HepG2 (cell line): ENCODE results near the gene PAM16. TPM values are rescaled to one million over a fixed set of nuclear protein-coding genes. Genes with fewer than 3 reads are reported as not detected.

Source experiments
- ATAC-seq: fragments of 200-7000 bp; cut with Tn5 transposase; 3 replicates; pipeline ENCODE4 v1.9.1; 2020; ENCODE audit warnings: mild to moderate bottlenecking, moderate library complexity
- BruUV-seq: library from RNA; stranded (reverse); fragments of 400-500 nt; replicated peaks from 2 replicates; lab custom pipeline; 2021; lab: Mats Ljungman, UMichigan
- CTCF ChIA-PET: fragments of 300-600 bp; formaldehyde crosslinking; extraction: SDS; loops from one replicate; lab custom pipeline; 2021; ENCODE audit warnings: low total read pairs, inconsistent platforms, low intra/inter-chr PET ratio; lab: Yijun Ruan, JAX
- POLR2A ChIA-PET: fragments of 350-600 bp; sonication (Branson Sonifier 250); formaldehyde crosslinking; loops from one replicate; lab custom pipeline; 2020; ENCODE audit warnings: antibody characterized with exemption, inconsistent platforms; lab: Yijun Ruan, JAX
- DNase-seq: peaks from one replicate; pipeline ENCODE4 v3.0.0-alpha.2; 2015; ENCODE audit warnings: low spot score
- FAIRE-seq: peaks from 3 replicates; lab custom pipeline; 2011; peaks lifted over from hg19 to GRCh38; lab: Jason Lieb, UNC
- H2AFZ ChIP-seq: one replicate; pipeline ENCODE4 v1.6.1; 2011; ENCODE audit warnings: low read length, inconsistent platforms
- H3K27ac ChIP-seq: fragments of 300-600 bp; 3 replicates; pipeline ENCODE4 v1.8.0; 2011; ENCODE audit warnings: mixed run types, mild to moderate bottlenecking, mixed read lengths, low read length, inconsistent platforms; ENCODE audit not compliant: insufficient read depth; ENCODE audit errors: extremely low read length
- H3K27me3 ChIP-seq, 2 experiments: fragments of 200-600 bp in 1 of 2; 2 replicates in 1 of 2; 3 replicates in 1 of 2; pipeline versions ENCODE4 v1.6.0 to v1.8.0; 2011; ENCODE audit warnings: low read length in 2 of 2, mild to moderate bottlenecking in 2 of 2, moderate library complexity in 2 of 2, inconsistent platforms in 1 of 2; ENCODE audit not compliant: insufficient read depth in 2 of 2, control insufficient read depth in 1 of 2
- H3K36me3 ChIP-seq, 2 experiments: fragments of 200-600 bp in 1 of 2; replicated peaks in 1 of 2; 2 replicates in 1 of 2; 3 replicates in 1 of 2; pipeline versions ENCODE4 v1.5.1 to v1.8.0; 2011; ENCODE audit warnings: low read length in 2 of 2, inconsistent platforms in 1 of 2; ENCODE audit not compliant: insufficient read depth in 2 of 2, control insufficient read depth in 1 of 2
- H3K4me1 ChIP-seq: 2 replicates; pipeline ENCODE4 v1.5.1; 2012; ENCODE audit warnings: low read length, inconsistent platforms; ENCODE audit not compliant: insufficient read depth
- H3K4me2 ChIP-seq: 2 replicates; pipeline ENCODE4 v1.6.0; 2011; ENCODE audit warnings: low read depth, low read length, inconsistent platforms
- H3K4me3 ChIP-seq, 3 experiments: fragments of 200-600 bp in 1 of 3; sonication (generic), shearing (Covaris generic) in 1 of 3; replicated peaks in 1 of 3; 2 replicates each; pipeline ENCODE4 v1.5.1; 2011 to 2016; ENCODE audit warnings: low read length in 3 of 3, inconsistent platforms in 2 of 3, low read depth in 2 of 3, mild to moderate bottlenecking in 2 of 3, control low read depth in 1 of 3, mixed read lengths in 1 of 3; ENCODE audit not compliant: insufficient read depth in 1 of 3
- H3K79me2 ChIP-seq: one replicate; pipeline ENCODE4 v1.6.1; 2011; ENCODE audit warnings: low read length, inconsistent platforms; ENCODE audit not compliant: insufficient read depth
- H3K9ac ChIP-seq: 2 replicates; pipeline ENCODE4 v1.6.0; 2011; ENCODE audit warnings: mild to moderate bottlenecking, low read depth, low read length, inconsistent platforms; ENCODE audit not compliant: insufficient read depth
- H3K9me3 ChIP-seq: 2 replicates; pipeline ENCODE4 v1.5.1; 2012; ENCODE audit warnings: mild to moderate bottlenecking, low read length
- H4K20me1 ChIP-seq: 2 replicates; pipeline ENCODE4 v1.6.0; 2011; ENCODE audit warnings: inconsistent platforms, mild to moderate bottlenecking, low read length, moderate library complexity; ENCODE audit not compliant: insufficient read depth
- NFYC ChIP-seq: IDR thresholded peaks from 2 replicates; pipeline ENCODE4 v1.6.1; 2016; ENCODE audit warnings: missing genetic modification reagents, missing compliant biosample characterization
- SPEN ChIP-seq: sonication (generic); formaldehyde crosslinking; IDR thresholded peaks from 2 replicates; pipeline ENCODE4 v1.5.1; 2020; ENCODE audit warnings: low read depth, mild to moderate bottlenecking, missing genetic modification reagents
- ZFP1 ChIP-seq: IDR thresholded peaks from 2 replicates; pipeline ENCODE4 v1.6.1; 2016
- ZSCAN12 ChIP-seq: sonication (generic); formaldehyde crosslinking; IDR thresholded peaks from 2 replicates; pipeline ENCODE4 v1.9.0; 2021; ENCODE audit warnings: mild to moderate bottlenecking, missing genetic modification reagents
- WGBS: methylation state at CpG from one replicate; pipeline ENCODE4 v1.1.6; 2017; ENCODE audit warnings: low lambda C conversion rate; 5-methylcytosine and 5-hydroxymethylcytosine counted together
- in situ Hi-C: cut with HindIII; loops from 2 replicates; pipeline ENCODE4 v1.10.0; 2017; ENCODE audit warnings: low pct_unique_long_range_greater_than_20kb; ENCODE audit not compliant: extremely low pct_ligation_motif_present
- intact Hi-C: fragments of 100-400 bp; cut with micrococcal nuclease; formaldehyde crosslinking; loops from one replicate; pipeline ENCODE4 v1.10.0; 2022; ENCODE audit not compliant: unreplicated experiment
- polyA plus RNA-seq, 8 experiments: library from polyadenylated mRNA; depleted of rRNA in 3 of 8; stranded (reverse) in 7 of 8; unstranded in 1 of 8; fragments of >200 nt; fragmentation: Illumina TruSeq in 4 of 8; extraction: Trizol in 4 of 8; gene quantifications; 2 replicates each; pipeline versions ENCODE4 v1.2.1 to v1.2.3, GENCODE V29; 2011 to 2016; ENCODE audit warnings: low read depth in 4 of 8, missing spikeins in 1 of 8, mixed read lengths in 1 of 8; ENCODE audit not compliant: insufficient read depth in 1 of 8
- total RNA-seq, 5 experiments: library from RNA; depleted of rRNA; stranded (reverse); fragments of >200 nt; fragmentation: Illumina TruSeq; extraction: Trizol; gene quantifications; 2 replicates each; pipeline ENCODE4 v1.2.3, GENCODE V29; 2016; ENCODE audit warnings: low read depth in 1 of 5
- TF ChIP-seq, protein P1 (sequence below): sonication (generic); formaldehyde crosslinking; IDR thresholded peaks from 2 replicates; pipeline ENCODE4 v1.5.1; 2020; ENCODE audit warnings: mild to moderate bottlenecking, missing genetic modification reagents, moderate library complexity

The PAM16 gene
- total and polyA plus RNA-seq, 2 of the 13 experiments (the other 11 are each of a cell fraction or from before 2014, with no cell fraction given) = 51.5 to 51.8 TPM

DNA sequence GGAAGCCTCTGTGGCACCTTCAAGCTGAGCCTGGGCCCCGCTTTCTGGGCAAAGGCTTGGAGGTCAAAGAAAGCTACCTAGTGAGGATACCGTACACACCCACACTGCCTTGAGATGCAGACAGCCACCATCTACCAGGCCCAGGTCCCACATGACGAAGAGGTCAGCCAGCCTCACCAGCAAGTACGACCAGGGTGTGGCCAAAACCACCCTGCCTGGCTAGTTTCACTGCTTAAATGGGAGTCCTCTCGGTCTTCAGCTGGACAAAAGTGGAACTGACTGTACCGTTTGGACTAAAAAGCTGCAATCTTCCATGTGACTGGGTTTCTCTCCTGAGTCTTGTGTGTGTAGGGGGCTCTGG lies 42.1 kb upstream of the PAM16 start:
- H3K27me3 ChIP-seq = no peaks in the 10 kb centered on the region
- no peak overlapping the region for H3K9ac ChIP-seq
- H3K4me3 ChIP-seq = no peak overlapping the region
- intact Hi-C loops = no loop called here
- in situ Hi-C loops = no loop called here
- BruUV-seq = no TSS peak
- 96% methylated on average over 5 of the region's 6 CpGs for WGBS
- H3K4me1 ChIP-seq = peaks cover 20% of the 10 kb centered on the region
- peaks cover 2 to 9% of the 10 kb centered on the region in 2 experiments; a peak in 1 of 5 replicates for H3K36me3 ChIP-seq
- FAIRE-seq (no peak), DNase-seq (no peak), ATAC-seq (no peak)
- no peak for TF ChIP-seq NFYC (CRISPR knock-in tag)
- TF ChIP-seq ZFP1 (CRISPR knock-in tag) = no peak
- TF ChIP-seq, protein P1, sequence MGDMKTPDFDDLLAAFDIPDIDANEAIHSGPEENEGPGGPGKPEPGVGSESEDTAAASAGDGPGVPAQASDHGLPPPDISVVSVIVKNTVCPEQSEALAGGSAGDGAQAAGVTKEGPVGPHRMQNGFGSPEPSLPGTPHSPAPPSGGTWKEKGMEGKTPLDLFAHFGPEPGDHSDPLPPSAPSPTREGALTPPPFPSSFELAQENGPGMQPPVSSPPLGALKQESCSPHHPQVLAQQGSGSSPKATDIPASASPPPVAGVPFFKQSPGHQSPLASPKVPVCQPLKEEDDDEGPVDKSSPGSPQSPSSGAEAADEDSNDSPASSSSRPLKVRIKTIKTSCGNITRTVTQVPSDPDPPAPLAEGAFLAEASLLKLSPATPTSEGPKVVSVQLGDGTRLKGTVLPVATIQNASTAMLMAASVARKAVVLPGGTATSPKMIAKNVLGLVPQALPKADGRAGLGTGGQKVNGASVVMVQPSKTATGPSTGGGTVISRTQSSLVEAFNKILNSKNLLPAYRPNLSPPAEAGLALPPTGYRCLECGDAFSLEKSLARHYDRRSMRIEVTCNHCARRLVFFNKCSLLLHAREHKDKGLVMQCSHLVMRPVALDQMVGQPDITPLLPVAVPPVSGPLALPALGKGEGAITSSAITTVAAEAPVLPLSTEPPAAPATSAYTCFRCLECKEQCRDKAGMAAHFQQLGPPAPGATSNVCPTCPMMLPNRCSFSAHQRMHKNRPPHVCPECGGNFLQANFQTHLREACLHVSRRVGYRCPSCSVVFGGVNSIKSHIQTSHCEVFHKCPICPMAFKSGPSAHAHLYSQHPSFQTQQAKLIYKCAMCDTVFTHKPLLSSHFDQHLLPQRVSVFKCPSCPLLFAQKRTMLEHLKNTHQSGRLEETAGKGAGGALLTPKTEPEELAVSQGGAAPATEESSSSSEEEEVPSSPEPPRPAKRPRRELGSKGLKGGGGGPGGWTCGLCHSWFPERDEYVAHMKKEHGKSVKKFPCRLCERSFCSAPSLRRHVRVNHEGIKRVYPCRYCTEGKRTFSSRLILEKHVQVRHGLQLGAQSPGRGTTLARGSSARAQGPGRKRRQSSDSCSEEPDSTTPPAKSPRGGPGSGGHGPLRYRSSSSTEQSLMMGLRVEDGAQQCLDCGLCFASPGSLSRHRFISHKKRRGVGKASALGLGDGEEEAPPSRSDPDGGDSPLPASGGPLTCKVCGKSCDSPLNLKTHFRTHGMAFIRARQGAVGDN (CRISPR knock-in tag) = no peak
- no peak for TF ChIP-seq ZSCAN12 (CRISPR knock-in tag)
- no peak for TF ChIP-seq SPEN
- ChIA-PET CTCF (no interaction called here), POLR2A (interaction anchor here (1.2 kb wide), 1 partner anchor 48 kb away, joined by 3 read pairs; no protein-coding TSS in a partner anchor)
- no peak overlapping the region for H3K4me2 ChIP-seq
- H2AFZ ChIP-seq = no peak overlapping the region
- H3K27ac ChIP-seq = no peak overlapping the region
- no peaks in the 10 kb centered on the region for H4K20me1 ChIP-seq
- no peaks in the 10 kb centered on the region for H3K9me3 ChIP-seq
- H3K79me2 ChIP-seq = no peaks in the 10 kb centered on the region
